DMS53 treated with DMSO at 0.1 percent for 48 hours (cell line): Measurements from ENCODE around the gene SPRYD4.
"Not testable (repeated sequence)": the region's sequence is repeated elsewhere in the genome, so short reads cannot be mapped to it uniquely, and the experiment has no call there.

Experiments used
- DNase-seq: peaks from one replicate; lab custom pipeline; 2025; ENCODE audit not compliant: unreplicated experiment; lab: John Stamatoyannopoulos, UW

Gene SPRYD4

GRCh38 chr12:56468216-56469006 lies at the start of gene SPRYD4:
Gene SPRYD4, plus strand, starts transcription at chr12:56468578. Its CDS starts 14 bp downstream, at chr12:56468592.
- peak; percentile 89 for DNase-seq

DNA sequence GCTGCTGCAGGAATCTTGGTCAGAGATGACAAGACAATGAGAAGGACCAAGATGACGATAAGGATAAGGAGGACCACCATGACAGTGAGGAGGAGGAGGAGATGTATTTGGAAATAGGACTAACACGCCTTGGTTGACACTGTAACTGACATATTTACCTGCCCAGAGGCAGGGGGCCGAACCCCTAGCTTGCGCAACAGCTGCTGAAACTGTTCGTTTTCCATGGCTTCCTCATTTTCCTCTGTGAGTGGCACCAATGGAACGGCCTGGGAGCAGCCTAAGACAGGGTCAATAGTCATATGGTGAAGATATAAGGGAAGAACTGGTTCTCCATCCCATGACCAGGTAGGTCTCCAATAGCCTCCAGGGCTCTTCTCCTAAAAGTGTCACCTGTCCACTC lies 48.0 kb upstream of the SPRYD4 start:
- no peak for DNase-seq

- no peak for DNase-seq
Observed at GRCh38 chr12:56425193-56425592, 43.2 kb upstream of the SPRYD4 start.

DNA sequence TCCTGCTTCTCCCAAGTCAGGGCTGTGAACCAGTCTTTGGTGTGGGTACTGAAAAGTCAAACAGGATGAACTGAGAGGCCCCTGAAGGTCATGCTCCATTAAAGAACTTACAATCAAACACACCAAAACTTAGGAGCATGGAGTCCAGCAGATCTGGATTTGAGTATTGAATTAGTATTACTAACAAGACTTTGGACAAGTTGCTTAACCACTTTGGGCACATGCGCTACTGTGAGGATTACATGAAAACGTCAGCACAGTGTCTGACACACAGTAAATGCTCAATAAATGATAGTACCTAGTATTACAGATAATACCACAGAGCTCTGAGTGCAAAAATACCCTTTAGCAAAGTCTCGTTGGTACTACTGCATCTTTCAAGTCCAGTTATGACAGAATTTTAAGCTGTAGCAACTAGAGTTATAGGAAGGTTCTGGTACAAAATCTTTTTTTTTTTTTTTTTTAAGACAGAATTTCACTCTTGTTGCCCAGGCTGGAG lies 42.4 kb upstream of the SPRYD4 start:
- DNase-seq = no peak

GRCh38 chr12:56431288-56431687 lies 37.1 kb upstream of the SPRYD4 start:
- no peak for DNase-seq

DNA sequence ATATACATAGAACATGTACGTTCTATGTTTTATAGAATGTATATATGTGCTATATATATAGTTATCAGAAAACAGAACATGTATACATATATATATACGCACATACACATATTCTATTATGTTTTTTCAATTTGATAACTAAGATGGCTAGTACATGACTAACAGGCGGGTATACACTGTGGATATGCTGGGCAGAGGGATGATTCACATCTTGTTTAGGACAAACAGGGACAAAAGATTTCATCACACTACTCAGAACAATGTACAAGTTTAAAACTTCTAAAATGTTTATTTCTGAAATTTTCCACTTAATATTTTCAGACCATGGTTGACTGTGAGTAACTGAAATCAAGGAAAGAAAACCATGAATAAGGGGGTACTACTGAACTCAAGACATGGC lies 36.5 kb upstream of the SPRYD4 start:
- DNase-seq = no peak

DNA sequence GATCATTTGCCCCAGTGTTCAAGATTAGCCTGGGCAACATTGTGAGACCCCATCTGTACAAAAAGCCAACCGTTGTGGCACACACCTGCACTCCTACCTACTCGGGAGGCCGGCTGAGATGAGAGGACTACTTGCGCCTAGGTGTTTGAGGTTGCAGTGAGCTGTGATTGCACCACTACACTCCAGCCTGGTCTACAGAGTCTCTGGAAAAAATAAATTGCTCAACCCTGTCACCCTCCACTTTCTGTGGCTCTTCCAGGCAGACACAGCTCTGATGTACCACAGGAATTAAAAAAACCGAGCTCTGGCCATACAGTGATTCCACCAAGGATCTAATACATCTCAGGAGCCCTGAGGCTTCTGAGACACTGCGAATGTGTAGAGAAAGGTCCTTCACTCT lies 33.5 kb upstream of the SPRYD4 start:
- DNase-seq = no peak

DNA sequence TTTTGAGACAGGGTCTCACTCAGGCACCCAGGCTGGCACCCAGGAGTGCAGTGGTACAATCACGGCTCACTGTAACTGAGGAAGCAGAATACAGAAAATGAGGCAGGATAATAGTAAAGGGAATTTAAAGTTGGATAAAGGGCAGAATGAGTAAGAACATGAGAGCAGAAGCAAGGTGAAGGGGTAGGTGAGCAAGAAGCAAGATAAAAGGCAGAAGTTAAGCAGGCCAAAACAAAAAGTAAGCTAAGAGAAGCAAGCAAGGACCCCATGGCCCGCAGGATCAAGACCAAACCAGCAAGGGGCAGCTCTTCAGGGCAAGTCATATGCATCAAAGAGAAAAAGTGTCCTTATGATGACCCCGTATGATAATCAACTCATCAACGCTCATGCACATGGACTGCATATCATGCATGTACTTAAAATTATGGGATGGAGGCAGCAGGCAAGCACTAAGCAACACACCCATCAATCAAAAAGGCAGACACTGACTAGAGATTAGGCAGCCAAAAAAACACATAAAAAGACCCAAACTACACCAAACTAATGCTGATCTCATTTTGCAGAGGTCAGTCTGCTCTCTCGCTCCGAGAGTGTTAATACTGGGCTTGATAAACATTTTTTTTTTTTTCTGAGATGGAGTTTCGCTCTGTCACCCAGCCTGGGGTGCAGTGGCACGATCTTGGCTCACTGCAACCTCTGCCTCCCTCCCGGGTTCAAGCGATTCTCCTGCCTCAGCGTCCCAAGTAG lies 30.8 kb upstream of the SPRYD4 start:
- no peak for DNase-seq

DNA sequence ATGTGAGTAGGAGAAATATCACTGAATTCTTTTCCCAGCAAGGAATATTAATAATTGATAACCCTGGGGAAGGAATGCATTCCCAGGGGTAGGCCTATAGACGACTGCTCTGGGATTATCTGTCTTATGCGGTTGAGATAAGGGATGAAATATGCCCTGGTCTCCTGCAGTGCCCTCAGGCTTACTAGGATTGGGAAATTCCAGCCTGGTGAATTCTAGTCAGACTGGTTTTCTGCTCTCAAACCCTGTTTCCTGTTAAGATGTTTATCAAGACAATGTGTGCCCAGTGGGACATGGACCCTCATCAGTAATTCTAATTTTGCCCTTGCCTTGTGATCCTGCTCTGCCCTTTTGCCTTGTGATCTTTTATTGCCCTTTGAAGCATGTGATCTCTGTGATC lies 25.2 kb upstream of the SPRYD4 start:
- not testable (repeated sequence) for DNase-seq

GRCh38 chr12:56448860-56449621 lies 19.3 kb upstream of the SPRYD4 start, which contains the start of gene TIMELESS:
Gene TIMELESS, minus strand, starts transcription at chr12:56449426. Its CDS starts 15,256 bp downstream, at chr12:56434170.
- peak; percentile 90 for DNase-seq

DNA sequence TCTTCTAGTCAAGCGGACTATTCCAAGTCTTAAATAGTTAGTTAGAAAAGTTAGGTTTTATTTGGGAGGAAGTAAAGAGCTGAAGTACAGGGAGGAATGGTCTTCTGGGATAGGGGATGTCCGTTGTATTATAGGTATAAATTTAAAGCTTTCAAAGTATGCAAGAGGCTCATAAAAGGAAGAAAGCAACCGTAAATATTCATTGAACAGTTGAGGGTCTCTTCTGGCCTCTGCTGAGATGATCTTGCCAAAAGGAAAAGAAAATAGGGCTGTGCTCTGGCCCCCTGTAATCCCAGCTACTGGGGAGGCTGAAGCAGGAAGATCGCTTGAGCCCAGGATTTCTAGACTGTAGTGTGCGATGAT lies 18.8 kb upstream of the SPRYD4 start:
- no peak for DNase-seq

- no peak for DNase-seq
Observed at GRCh38 chr12:56450241-56450640, 18.1 kb upstream of the SPRYD4 start.

- no peak for DNase-seq
Observed at GRCh38 chr12:56451147-56451546, 17.2 kb upstream of the SPRYD4 start.

GRCh38 chr12:56454557-56454956 lies 13.8 kb upstream of the SPRYD4 start, which contains the start of gene MIP:
Gene MIP, minus strand, starts transcription at chr12:56454657. Its CDS starts 44 bp downstream, at chr12:56454613.
- no peak for DNase-seq

- DNase-seq = peak; percentile 12
Observed at GRCh38 chr12:56457817-56458216, 10.6 kb upstream of the SPRYD4 start.

GRCh38 chr12:56461235-56462159 lies 6.9 kb upstream of the SPRYD4 start:
- DNase-seq = no peak

GRCh38 chr12:56462565-56462964 lies 5.8 kb upstream of the SPRYD4 start:
- DNase-seq = no peak

GRCh38 chr12:56469007-56469930 lies 891 bp downstream of the SPRYD4 start:
- no peak for DNase-seq

GRCh38 chr12:56474389-56474788 lies 6.0 kb downstream of the SPRYD4 start:
- DNase-seq = no peak
